Endothelial cell (in vitro differentiated cells): Measurements from ENCODE around the gene CAPZB. TPM values are rescaled to one million over a fixed set of nuclear protein-coding genes. Genes with fewer than 3 reads are reported as not detected.

ENCODE experiments used
- DNase-seq: peaks from one replicate; pipeline ENCODE4 v3.0.0; 2021; ENCODE audit warnings: low spot score
- H3K27ac Mint-ChIP-seq: one replicate; pipeline ENCODE4 v1.8.0; 2021; ENCODE audit warnings: mixed read lengths, inconsistent platforms; ENCODE audit not compliant: unreplicated experiment
- H3K27me3 Mint-ChIP-seq: one replicate; pipeline ENCODE4 v1.8.0; 2021; ENCODE audit warnings: mild to moderate bottlenecking, moderate library complexity, mixed read lengths, inconsistent platforms; ENCODE audit not compliant: unreplicated experiment
- H3K36me3 Mint-ChIP-seq: one replicate; pipeline ENCODE4 v1.8.0; 2021; ENCODE audit warnings: mild to moderate bottlenecking, low read depth, mixed read lengths, inconsistent platforms; ENCODE audit not compliant: unreplicated experiment
- H3K4me1 Mint-ChIP-seq: one replicate; pipeline ENCODE4 v1.8.0; 2021; ENCODE audit warnings: mild to moderate bottlenecking, mixed read lengths, inconsistent platforms; ENCODE audit not compliant: unreplicated experiment
- H3K4me3 Mint-ChIP-seq: one replicate; pipeline ENCODE4 v1.8.0; 2021; ENCODE audit warnings: mild to moderate bottlenecking, mixed read lengths, inconsistent platforms; ENCODE audit not compliant: unreplicated experiment
- H3K9me3 Mint-ChIP-seq: one replicate; pipeline ENCODE4 v1.8.0; 2021; ENCODE audit warnings: mixed read lengths, inconsistent platforms; ENCODE audit not compliant: unreplicated experiment
- CTCF ChIP-seq: fragments of 200-600 bp; sonication (generic); IDR thresholded peaks from one replicate; pipeline ENCODE4 v1.5.0; 2021; ENCODE audit warnings: antibody characterized with exemption; ENCODE audit not compliant: unreplicated experiment
- total RNA-seq: library from RNA; stranded (reverse); fragmentation: NEBNext Ultra II Directional; extraction: Animal tissue kit (Norgen Biotek cat#: 25700); gene quantifications from one replicate; pipeline ENCODE4 v1.2.1, GENCODE V29; 2021; ENCODE audit not compliant: unreplicated experiment

The CAPZB gene
- total RNA-seq, 1 donor from 2014 or later: 414 TPM

- Mint-ChIP-seq H3K4me1 (peaks cover 2% of the 10 kb centered on the region), H3K36me3 (peaks cover 9% of the 10 kb centered on the region), H3K9me3 (no peaks in the 10 kb centered on the region), H3K27me3 (no peaks in the 10 kb centered on the region), H3K27ac (no peak overlapping the region), H3K4me3 (no peak overlapping the region)
- no peak for TF ChIP-seq CTCF
- no peak for DNase-seq
These were observed 62.2 kb downstream of the CAPZB start for GRCh38 chr1:19423130-19423529.

GRCh38 chr1:19421365-19421764 lies 64.0 kb downstream of the CAPZB start:
- Mint-ChIP-seq H3K4me1 (peaks cover 2% of the 10 kb centered on the region), H3K4me3 (no peak overlapping the region), H3K36me3 (peaks cover 15% of the 10 kb centered on the region), H3K27ac (no peak overlapping the region), H3K27me3 (peaks cover 1% of the 10 kb centered on the region), H3K9me3 (no peaks in the 10 kb centered on the region)
- no peak for TF ChIP-seq CTCF
- no peak for DNase-seq

GRCh38 chr1:19420606-19421005 lies 64.7 kb downstream of the CAPZB start:
- no peak overlapping the region for H3K27ac Mint-ChIP-seq
- H3K4me1 Mint-ChIP-seq: peaks cover 2% of the 10 kb centered on the region
- DNase-seq: no peak
- H3K27me3 Mint-ChIP-seq: peaks cover 2% of the 10 kb centered on the region
- no peaks in the 10 kb centered on the region for H3K9me3 Mint-ChIP-seq
- peaks cover 15% of the 10 kb centered on the region for H3K36me3 Mint-ChIP-seq
- no peak overlapping the region for H3K4me3 Mint-ChIP-seq
- no peak for TF ChIP-seq CTCF

GRCh38 chr1:19419691-19420090 lies 65.6 kb downstream of the CAPZB start:
- no peaks in the 10 kb centered on the region for H3K9me3 Mint-ChIP-seq
- peaks cover 15% of the 10 kb centered on the region for H3K36me3 Mint-ChIP-seq
- no peak for DNase-seq
- H3K27ac Mint-ChIP-seq: no peak overlapping the region
- H3K4me1 Mint-ChIP-seq: peaks cover 2% of the 10 kb centered on the region
- TF ChIP-seq CTCF: no peak
- H3K27me3 Mint-ChIP-seq: peaks cover 2% of the 10 kb centered on the region
- H3K4me3 Mint-ChIP-seq: no peak overlapping the region

- Mint-ChIP-seq H3K4me3 (peak overlapping the region; percentile 70), H3K27ac (peak overlapping the region; percentile 54), H3K36me3 (peaks cover 15% of the 10 kb centered on the region), H3K27me3 (peaks cover 2% of the 10 kb centered on the region), H3K9me3 (no peaks in the 10 kb centered on the region), H3K4me1 (peaks cover 2% of the 10 kb centered on the region)
- TF ChIP-seq CTCF: no peak
- DNase-seq: no peak
These were observed 66.8 kb downstream of the CAPZB start for GRCh38 chr1:19418503-19418971.
